Cardiac muscle cell (in vitro differentiated cells and primary cell): ENCODE results near the gene SLC25A48. TPM values are rescaled to one million over a fixed set of nuclear protein-coding genes. Genes with fewer than 3 reads are reported as not detected.
"Not testable (repeated sequence)": the region's sequence is repeated elsewhere in the genome, so short reads cannot be mapped to it uniquely, and the experiment has no call there.

Source experiments
- DNase-seq, 2 donors: peaks; one replicate each; pipeline versions ENCODE4 v3.0.0 to v3.0.0-alpha.2; 2010 to 2017; ENCODE audit warnings: low read depth in 1 of 2, low spot score in 1 of 2
- H3K27ac ChIP-seq: fragments of 200-600 bp; sonication (generic); 2 replicates; pipeline ENCODE4 v1.5.1; 2016
- H3K27me3 ChIP-seq: fragments of 200-600 bp; sonication (generic); 2 replicates; pipeline ENCODE4 v1.6.0; 2016; ENCODE audit warnings: control low read depth
- H3K36me3 ChIP-seq: fragments of 200-600 bp; sonication (generic); 2 replicates; pipeline ENCODE4 v1.5.1; 2016; ENCODE audit warnings: control low read depth
- H3K4me1 ChIP-seq: fragments of 200-600 bp; sonication (generic); 2 replicates; pipeline ENCODE4 v1.8.1; 2017; ENCODE audit warnings: low read depth, mild to moderate bottlenecking, mixed run types
- H3K4me3 ChIP-seq: fragments of 200-600 bp; sonication (generic); 2 replicates; pipeline ENCODE4 v1.5.1; 2016; ENCODE audit warnings: mild to moderate bottlenecking
- H3K9me3 ChIP-seq: fragments of 200-600 bp; sonication (generic); 2 replicates; pipeline ENCODE4 v1.5.1; 2017; ENCODE audit warnings: low read depth, mild to moderate bottlenecking, control low read depth
- CTCF ChIP-seq: IDR thresholded peaks from 2 replicates; pipeline ENCODE4 v1.5.1; 2012; ENCODE audit warnings: low read depth, mild to moderate bottlenecking, low read length
- polyA plus RNA-seq: library from polyadenylated mRNA; unstranded; fragments of >200 nt; fragmentation: Nextera tagmentation; extraction: Ambion mirVana; gene quantifications from 2 replicates; pipeline ENCODE4 v1.2.1, GENCODE V29; 2016
- total RNA-seq: library from RNA; depleted of rRNA; stranded (reverse); fragments of >200 nt; gene quantifications from 2 replicates; pipeline ENCODE4 v1.2.3, GENCODE V29; 2016

Gene SLC25A48
- total and polyA plus RNA-seq, 2 experiments from 2014 or later = 0.09 to 0.13 TPM

GRCh38 chr5:135833961-135834638 lies 363 bp upstream of the SLC25A48 start:
- Histone ChIP-seq H3K36me3 (no peaks in the 10 kb centered on the region), H3K4me3 (peak overlapping the region; percentile 51), H3K27ac (no peak overlapping the region), H3K4me1 (no peaks in the 10 kb centered on the region), H3K27me3 (peaks cover 75% of the 10 kb centered on the region), H3K9me3 (no peaks in the 10 kb centered on the region)
- DNase-seq = no peak
- TF ChIP-seq CTCF = no peak

- H3K27ac ChIP-seq = no peak overlapping the region
- TF ChIP-seq CTCF = no peak
- peaks cover 71% of the 10 kb centered on the region for H3K27me3 ChIP-seq
- H3K4me1 ChIP-seq = no peaks in the 10 kb centered on the region
- H3K9me3 ChIP-seq = no peaks in the 10 kb centered on the region
- no peak overlapping the region for H3K4me3 ChIP-seq
- H3K36me3 ChIP-seq = no peaks in the 10 kb centered on the region
- DNase-seq = no peak
Observed at GRCh38 chr5:135835766-135836165, 1.3 kb downstream of the SLC25A48 start.

- peaks cover 54% of the 10 kb centered on the region for H3K27me3 ChIP-seq
- not testable (repeated sequence) for H3K4me3 ChIP-seq, H3K9me3 ChIP-seq, H3K4me1 ChIP-seq, H3K27ac ChIP-seq, H3K36me3 ChIP-seq, DNase-seq
Observed at GRCh38 chr5:135838395-135838794, 3.9 kb downstream of the SLC25A48 start.

- Histone ChIP-seq H3K4me1 (no peaks in the 10 kb centered on the region), H3K36me3 (no peaks in the 10 kb centered on the region), H3K9me3 (no peaks in the 10 kb centered on the region), H3K4me3 (no peak overlapping the region), H3K27me3 (peaks cover 42% of the 10 kb centered on the region), H3K27ac (no peak overlapping the region)
- TF ChIP-seq CTCF = no peak
- no peak for DNase-seq
Observed at GRCh38 chr5:135839566-135839965, 5.1 kb downstream of the SLC25A48 start.

GRCh38 chr5:135840959-135841358 lies 6.5 kb downstream of the SLC25A48 start:
- no peak for TF ChIP-seq CTCF
- Histone ChIP-seq H3K4me3 (no peak overlapping the region), H3K27me3 (peaks cover 28% of the 10 kb centered on the region), H3K27ac (no peak overlapping the region), H3K4me1 (no peaks in the 10 kb centered on the region), H3K9me3 (no peaks in the 10 kb centered on the region), H3K36me3 (no peaks in the 10 kb centered on the region)
- no peak for DNase-seq

- H3K9me3 ChIP-seq = no peaks in the 10 kb centered on the region
- H3K4me1 ChIP-seq = no peaks in the 10 kb centered on the region
- TF ChIP-seq CTCF = no peak
- H3K27ac ChIP-seq = no peak overlapping the region
- no peak for DNase-seq
- peaks cover 11% of the 10 kb centered on the region for H3K27me3 ChIP-seq
- H3K4me3 ChIP-seq = no peak overlapping the region
- no peaks in the 10 kb centered on the region for H3K36me3 ChIP-seq
Observed at GRCh38 chr5:135842737-135843136, 8.3 kb downstream of the SLC25A48 start.
